HEK293T (cell line): ENCODE results near the gene TRPC1.

ENCODE experiments used
- ARNT ChIP-seq: fragments of 450-650 bp; IDR thresholded peaks from 2 replicates; pipeline ENCODE4 v1.6.1; 2017; ENCODE audit warnings: mild to moderate bottlenecking
- SUZ12 ChIP-seq: fragments of 450-650 bp; IDR thresholded peaks from 2 replicates; pipeline ENCODE4 v1.6.1; 2016; ENCODE audit warnings: mild to moderate bottlenecking

DNA sequence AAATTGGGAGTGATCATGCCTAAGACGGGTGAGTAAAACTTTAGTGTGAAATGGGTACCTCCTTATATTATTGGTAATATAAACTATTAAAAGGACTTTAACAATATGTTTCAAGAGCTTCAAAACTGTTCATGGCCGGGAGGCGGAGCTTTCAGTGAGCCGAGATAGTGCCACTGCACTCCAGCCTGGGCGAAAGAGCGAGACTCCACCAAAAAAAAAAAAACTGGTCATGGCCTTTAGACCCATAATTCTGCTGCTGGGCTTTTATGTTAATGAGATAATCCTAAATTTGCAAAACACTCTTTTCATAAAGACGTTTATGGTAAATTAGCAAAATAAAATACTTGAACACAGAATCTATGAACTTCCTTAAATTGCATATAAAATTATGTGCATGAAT is 22.8 kb downstream of the TRPC1 start:
- no peak for TF ChIP-seq SUZ12
- TF ChIP-seq ARNT = no peak
